WERI-Rb-1 (cell line): ENCODE measurements around the gene FOSL2.

Experiments
- DNase-seq: peaks from one replicate; pipeline ENCODE4 v3.0.0-alpha.2; 2020
- H3K27ac ChIP-seq: fragments of 250-450 bp; sonication (Bioruptor Pico); 2 replicates; pipeline ENCODE4 v1.5.1; 2020; ENCODE audit warnings: mild to moderate bottlenecking, moderate library complexity
- H3K27me3 ChIP-seq: fragments of 250-450 bp; sonication (Bioruptor Pico); 2 replicates; pipeline ENCODE4 v1.5.1; 2021; ENCODE audit warnings: mild to moderate bottlenecking, low read depth, moderate library complexity; ENCODE audit not compliant: insufficient read depth, severe bottlenecking
- H3K36me3 ChIP-seq: fragments of 250-450 bp; sonication (Bioruptor Pico); 2 replicates; pipeline ENCODE4 v1.5.1; 2020; ENCODE audit warnings: mild to moderate bottlenecking, moderate library complexity
- H3K4me3 ChIP-seq: 2 replicates; pipeline ENCODE4 v1.5.1; 2011; ENCODE audit warnings: low read depth, mild to moderate bottlenecking, control low read depth, low read length
- H3K9me3 ChIP-seq: fragments of 250-450 bp; sonication (Bioruptor Pico); 2 replicates; pipeline ENCODE4 v1.5.1; 2021; ENCODE audit warnings: mild to moderate bottlenecking, moderate library complexity; ENCODE audit not compliant: severe bottlenecking
- TF ChIP-seq, protein P1 (sequence below): IDR thresholded peaks from 2 replicates; pipeline ENCODE4 v1.5.1; 2011; ENCODE audit warnings: low read depth, mild to moderate bottlenecking, control low read depth, inconsistent platforms, low read length

Gene FOSL2

DNA sequence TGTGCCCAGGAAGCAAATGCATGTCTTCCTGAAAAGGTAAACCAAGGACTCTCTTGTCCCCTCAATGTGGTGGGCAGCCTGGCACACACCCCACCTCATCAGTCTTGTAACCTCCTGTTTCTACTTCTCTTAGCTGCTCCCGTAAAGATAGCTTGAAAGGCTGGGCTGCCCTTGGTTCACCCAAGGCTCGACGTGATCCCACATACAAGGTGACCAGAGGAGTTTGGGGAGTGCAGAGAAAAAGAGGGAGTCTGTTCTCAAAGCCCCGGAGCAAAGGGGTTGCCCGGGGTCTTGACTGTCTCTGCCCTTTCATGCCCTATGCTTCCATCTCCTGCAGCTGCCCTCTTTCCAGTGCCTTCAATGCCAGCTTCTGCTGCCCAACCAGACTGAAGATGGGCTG is 18.3 kb upstream of the FOSL2 start:
- H3K4me3 ChIP-seq, result no peak overlapping the region

DNA sequence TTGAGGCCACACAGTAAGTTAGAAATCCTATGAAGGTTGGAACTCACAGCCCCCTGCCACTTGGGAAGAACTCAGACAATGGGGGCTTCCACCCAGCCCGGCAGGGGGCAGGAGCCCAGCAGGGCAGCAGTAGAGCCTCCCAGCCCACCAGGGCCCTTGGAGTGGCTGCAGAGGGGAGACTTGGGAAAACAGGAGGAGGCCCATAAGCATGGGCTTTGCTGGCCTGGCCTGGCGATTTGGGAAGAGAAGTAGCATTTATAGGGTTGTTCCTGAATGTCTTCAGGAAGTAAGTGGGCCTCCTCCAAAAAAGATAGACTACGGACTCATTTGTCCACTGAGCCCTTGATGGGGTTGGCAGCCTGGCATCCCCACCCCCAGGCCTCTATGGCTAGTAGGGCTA is 17.4 kb upstream of the FOSL2 start:
- TF ChIP-seq, protein P1, sequence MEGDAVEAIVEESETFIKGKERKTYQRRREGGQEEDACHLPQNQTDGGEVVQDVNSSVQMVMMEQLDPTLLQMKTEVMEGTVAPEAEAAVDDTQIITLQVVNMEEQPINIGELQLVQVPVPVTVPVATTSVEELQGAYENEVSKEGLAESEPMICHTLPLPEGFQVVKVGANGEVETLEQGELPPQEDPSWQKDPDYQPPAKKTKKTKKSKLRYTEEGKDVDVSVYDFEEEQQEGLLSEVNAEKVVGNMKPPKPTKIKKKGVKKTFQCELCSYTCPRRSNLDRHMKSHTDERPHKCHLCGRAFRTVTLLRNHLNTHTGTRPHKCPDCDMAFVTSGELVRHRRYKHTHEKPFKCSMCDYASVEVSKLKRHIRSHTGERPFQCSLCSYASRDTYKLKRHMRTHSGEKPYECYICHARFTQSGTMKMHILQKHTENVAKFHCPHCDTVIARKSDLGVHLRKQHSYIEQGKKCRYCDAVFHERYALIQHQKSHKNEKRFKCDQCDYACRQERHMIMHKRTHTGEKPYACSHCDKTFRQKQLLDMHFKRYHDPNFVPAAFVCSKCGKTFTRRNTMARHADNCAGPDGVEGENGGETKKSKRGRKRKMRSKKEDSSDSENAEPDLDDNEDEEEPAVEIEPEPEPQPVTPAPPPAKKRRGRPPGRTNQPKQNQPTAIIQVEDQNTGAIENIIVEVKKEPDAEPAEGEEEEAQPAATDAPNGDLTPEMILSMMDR, result no peak
- no peak overlapping the region for H3K27ac ChIP-seq

More for the DNA sequence above, 18.3 kb upstream of the FOSL2 start:
- Histone ChIP-seq H3K36me3 (no peaks in the 10 kb centered on the region), H3K9me3 (no peaks in the 10 kb centered on the region), H3K27me3 (no peaks in the 10 kb centered on the region), H3K27ac (no peak overlapping the region)
- TF ChIP-seq, protein P1, result no peak
- DNase-seq, result no peak

DNA sequence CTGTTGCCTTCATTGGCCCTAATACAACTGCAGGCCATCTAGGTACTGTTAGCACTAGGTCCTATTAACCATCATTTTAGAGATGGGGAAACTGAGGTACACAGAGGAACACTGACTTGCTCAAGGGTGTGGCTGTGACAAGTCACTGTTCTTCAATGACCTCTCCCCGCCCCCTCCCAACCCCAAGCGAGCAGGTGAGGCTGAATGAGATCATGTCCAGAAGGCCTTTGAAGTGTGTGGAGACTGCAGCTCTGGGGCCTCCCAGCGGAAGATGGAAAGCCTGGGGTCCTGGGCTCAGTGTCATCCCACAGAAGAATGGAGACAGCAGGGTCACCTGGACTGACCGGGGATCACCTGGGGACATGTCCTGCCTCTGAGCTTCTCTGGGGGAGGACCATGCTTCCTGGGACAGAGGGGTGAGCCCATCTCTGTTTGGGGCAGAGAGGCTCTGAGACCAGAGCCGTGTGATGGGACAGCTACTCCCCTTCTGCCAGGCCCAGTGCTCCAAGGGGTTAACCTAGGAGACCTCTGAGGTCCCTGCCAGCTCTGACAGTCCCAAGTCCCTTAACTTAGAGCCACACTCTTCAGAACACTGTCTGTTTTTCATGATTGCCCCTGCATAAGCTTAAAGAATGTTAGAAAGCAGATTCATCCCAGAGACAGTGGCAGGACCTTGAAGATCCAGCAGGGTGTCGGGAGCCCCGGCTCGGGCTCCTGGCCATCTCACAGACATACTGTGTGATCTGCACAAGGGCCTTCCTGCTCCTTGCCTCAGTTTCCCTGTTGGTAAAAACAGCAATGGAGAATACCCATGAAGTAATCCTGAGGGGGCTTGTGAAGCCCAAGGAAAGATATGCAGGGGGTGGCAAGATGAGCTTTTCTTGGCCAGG is 16.7 kb upstream of the FOSL2 start:
- TF ChIP-seq, protein P1, result no peak
- Histone ChIP-seq H3K27ac (no peak overlapping the region), H3K27me3 (no peaks in the 10 kb centered on the region), H3K9me3 (no peaks in the 10 kb centered on the region), H3K4me3 (no peak overlapping the region), H3K36me3 (no peaks in the 10 kb centered on the region)
- no peak for DNase-seq

More for the DNA sequence above, 17.4 kb upstream of the FOSL2 start:
- Histone ChIP-seq H3K4me3 (no peak overlapping the region), H3K9me3 (no peaks in the 10 kb centered on the region), H3K36me3 (no peaks in the 10 kb centered on the region), H3K27me3 (no peaks in the 10 kb centered on the region)
- no peak for DNase-seq

DNA sequence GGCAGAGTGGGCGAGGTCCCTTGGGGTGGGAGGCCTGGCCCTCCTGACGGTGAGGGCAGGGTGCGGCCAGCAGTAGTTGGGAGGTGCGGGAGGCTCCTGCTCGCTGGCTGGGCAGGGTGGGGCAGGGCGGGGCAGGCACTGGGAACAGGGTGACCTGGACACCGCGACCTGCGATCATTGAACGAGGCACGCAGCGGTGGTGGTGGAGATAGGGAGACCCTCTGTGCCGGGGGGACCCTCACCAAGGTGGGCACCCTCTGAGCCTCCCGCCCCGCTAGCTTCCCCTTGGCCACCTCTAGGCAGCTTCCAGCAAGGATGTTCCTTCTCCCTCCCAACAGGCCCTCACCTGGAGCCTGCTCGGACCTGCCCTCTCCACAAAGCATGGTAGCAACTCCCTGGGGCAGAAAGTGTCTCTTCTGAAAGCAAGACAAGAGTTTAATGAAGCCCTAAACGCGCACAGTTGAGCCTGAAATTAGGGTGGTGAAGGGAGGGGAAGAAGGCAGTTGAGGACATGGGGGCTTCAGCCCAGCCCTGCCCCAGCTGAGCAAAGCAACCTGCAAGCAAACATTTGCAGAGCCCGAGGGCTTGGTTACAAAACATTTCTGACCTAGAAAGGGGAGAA is 15.4 kb upstream of the FOSL2 start:
- Histone ChIP-seq H3K27me3 (no peaks in the 10 kb centered on the region), H3K36me3 (no peaks in the 10 kb centered on the region), H3K9me3 (no peaks in the 10 kb centered on the region), H3K4me3 (no peak overlapping the region), H3K27ac (no peak overlapping the region)
- TF ChIP-seq, protein P1, result no peak
- DNase-seq, result no peak

DNA sequence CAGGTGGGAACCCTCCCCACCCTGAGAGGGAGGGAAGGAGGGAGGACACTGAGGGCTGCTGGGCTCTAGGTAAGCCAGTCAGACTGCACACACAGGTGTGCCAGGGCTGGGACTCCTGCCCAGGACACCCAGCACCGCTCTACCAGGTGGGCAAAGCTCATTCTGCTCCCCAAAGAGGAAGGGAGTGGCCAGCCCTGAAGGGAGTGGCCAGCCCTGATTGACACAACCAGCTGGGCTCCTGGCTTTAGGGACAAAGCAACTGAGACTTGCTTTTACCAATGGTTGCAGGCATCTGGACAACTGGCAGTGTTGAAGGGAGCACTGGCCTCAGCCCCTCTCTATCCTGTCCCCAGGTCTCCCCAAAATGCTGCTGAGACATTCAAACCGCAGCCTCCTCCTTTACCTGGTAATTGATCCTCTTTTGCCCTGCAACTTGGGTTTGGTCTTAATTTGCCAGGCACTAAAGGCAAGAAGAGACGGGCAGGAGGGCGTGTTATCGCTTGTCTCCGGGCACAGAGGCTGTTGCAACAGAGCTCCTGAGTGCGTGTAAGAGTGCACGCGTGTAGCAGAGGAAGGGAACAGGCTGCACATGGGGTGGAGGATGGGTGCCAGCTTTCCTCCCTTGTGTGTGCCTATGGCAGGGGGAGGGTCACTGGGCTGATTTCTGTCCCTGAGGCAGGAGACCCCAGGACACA is 14.5 kb upstream of the FOSL2 start:
- DNase-seq, result no peak
- Histone ChIP-seq H3K27ac (no peak overlapping the region), H3K4me3 (no peak overlapping the region), H3K36me3 (no peaks in the 10 kb centered on the region), H3K27me3 (no peaks in the 10 kb centered on the region), H3K9me3 (no peaks in the 10 kb centered on the region)
- TF ChIP-seq, protein P1, result no peak
